Measurements from ENCODE around the gene SSRP1. TPM values are rescaled to one million over a fixed set of nuclear protein-coding genes. Genes with fewer than 3 reads are reported as not detected.
A peak's percentile ranks its signal among the peaks of the same experiment; 100 is the strongest.

The SSRP1 gene
- total and polyA plus RNA-seq, 2 experiments from 2014 or later, result 205 to 216 TPM

DNA sequence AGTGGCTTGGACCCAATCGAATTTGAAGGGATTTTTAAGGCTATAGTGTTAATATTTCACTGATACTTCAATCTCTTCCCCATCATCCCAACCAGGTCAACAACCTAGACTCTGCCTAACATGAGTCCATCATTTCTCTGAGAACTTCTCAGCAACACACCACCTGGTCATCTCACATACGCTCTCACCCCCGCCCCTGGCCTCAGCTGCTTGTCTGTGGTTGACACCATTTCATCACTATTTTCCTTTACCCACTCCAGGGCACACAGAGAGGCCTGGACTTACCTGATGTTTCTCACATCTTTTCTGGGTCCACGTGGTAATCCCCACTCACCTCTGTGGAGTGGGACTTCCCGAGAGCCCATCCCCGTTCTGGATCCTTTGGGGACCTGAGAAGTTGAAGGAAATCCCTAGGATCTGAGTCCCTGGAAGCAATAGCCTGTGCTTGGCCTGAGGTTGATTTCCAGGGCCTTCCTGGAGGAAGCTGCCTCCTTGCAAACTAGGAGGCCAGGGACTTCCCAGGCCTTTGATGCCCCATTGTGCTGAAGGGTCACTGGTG, 5.6 kb upstream of the SSRP1 start (continued):
- TF ChIP-seq, protein P1, sequence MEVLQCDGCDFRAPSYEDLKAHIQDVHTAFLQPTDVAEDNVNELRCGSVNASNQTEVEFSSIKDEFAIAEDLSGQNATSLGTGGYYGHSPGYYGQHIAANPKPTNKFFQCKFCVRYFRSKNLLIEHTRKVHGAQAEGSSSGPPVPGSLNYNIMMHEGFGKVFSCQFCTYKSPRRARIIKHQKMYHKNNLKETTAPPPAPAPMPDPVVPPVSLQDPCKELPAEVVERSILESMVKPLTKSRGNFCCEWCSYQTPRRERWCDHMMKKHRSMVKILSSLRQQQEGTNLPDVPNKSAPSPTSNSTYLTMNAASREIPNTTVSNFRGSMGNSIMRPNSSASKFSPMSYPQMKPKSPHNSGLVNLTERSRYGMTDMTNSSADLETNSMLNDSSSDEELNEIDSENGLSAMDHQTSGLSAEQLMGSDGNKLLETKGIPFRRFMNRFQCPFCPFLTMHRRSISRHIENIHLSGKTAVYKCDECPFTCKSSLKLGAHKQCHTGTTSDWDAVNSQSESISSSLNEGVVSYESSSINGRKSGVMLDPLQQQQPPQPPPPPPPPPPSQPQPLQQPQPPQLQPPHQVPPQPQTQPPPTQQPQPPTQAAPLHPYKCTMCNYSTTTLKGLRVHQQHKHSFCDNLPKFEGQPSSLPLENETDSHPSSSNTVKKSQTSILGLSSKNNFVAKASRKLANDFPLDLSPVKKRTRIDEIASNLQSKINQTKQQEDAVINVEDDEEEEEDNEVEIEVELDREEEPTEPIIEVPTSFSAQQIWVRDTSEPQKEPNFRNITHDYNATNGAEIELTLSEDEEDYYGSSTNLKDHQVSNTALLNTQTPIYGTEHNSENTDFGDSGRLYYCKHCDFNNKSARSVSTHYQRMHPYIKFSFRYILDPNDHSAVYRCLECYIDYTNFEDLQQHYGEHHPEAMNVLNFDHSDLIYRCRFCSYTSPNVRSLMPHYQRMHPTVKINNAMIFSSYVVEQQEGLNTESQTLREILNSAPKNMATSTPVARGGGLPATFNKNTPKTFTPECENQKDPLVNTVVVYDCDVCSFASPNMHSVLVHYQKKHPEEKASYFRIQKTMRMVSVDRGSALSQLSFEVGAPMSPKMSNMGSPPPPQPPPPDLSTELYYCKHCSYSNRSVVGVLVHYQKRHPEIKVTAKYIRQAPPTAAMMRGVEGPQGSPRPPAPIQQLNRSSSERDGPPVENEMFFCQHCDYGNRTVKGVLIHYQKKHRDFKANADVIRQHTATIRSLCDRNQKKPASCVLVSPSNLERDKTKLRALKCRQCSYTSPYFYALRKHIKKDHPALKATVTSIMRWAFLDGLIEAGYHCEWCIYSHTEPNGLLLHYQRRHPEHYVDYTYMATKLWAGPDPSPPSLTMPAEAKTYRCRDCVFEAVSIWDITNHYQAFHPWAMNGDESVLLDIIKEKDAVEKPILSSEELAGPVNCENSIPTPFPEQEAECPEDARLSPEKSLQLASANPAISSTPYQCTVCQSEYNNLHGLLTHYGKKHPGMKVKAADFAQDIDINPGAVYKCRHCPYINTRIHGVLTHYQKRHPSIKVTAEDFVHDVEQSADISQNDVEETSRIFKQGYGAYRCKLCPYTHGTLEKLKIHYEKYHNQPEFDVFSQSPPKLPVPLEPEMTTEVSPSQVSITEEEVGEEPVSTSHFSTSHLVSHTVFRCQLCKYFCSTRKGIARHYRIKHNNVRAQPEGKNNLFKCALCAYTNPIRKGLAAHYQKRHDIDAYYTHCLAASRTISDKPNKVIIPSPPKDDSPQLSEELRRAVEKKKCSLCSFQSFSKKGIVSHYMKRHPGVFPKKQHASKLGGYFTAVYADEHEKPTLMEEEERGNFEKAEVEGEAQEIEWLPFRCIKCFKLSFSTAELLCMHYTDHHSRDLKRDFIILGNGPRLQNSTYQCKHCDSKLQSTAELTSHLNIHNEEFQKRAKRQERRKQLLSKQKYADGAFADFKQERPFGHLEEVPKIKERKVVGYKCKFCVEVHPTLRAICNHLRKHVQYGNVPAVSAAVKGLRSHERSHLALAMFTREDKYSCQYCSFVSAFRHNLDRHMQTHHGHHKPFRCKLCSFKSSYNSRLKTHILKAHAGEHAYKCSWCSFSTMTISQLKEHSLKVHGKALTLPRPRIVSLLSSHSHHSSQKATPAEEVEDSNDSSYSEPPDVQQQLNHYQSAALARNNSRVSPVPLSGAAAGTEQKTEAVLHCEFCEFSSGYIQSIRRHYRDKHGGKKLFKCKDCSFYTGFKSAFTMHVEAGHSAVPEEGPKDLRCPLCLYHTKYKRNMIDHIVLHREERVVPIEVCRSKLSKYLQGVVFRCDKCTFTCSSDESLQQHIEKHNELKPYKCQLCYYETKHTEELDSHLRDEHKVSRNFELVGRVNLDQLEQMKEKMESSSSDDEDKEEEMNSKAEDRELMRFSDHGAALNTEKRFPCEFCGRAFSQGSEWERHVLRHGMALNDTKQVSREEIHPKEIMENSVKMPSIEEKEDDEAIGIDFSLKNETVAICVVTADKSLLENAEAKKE (CRISPR knock-in tag; IDR thresholded peaks at IDR 0.05), result no peak

DNA sequence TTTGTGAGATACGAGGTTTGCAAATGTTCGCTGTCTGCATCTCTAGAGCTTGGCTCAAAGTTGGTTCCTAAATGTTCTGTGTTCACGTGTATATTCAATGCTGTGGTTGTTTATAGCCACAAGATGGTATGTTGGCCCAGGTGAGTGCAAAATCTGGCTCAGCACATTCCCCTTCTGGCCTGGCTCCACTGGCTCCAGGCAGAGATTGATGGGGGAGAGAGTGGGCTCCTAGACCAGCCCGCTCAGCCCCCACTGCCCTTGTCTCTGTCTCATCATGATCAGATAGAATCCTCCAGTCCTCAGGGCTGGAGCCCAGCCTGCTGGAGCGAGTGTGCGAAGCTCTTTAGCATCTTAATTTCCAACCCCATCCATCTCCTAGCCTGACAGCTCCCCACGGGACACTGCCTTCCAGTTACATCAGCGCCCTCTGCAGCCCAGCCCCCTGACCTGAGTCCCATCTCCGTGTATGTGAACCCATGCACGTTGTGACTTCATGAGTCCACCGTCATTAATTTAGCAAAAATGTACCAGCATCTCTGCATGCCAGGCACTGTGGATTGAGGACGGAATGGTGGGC, 4.4 kb upstream of the SSRP1 start:
- Histone ChIP-seq H3K27ac (ENCODE audit: low read depth) (no peak overlapping the region), H3K4me1 (ENCODE audit: insufficient read depth) (peaks cover 47% of the 10 kb centered on the region), H3K27me3 (ENCODE audit: insufficient read depth) (peaks cover 6% of the 10 kb centered on the region; the same call in 1 of the 2 replicates), H3K4me3 (peak overlapping the region; percentile 42; the same call in 1 of the 2 replicates), H3K79me2 (replicated peaks; ENCODE audit: insufficient read depth) (peaks cover 6% of the 10 kb centered on the region), H4K20me1 (replicated peaks; ENCODE audit: insufficient read depth) (no peaks in the 10 kb centered on the region), H3F3A (replicated peaks; ENCODE audit: low read depth) (0 out of 2 replicates have a peak, but pooled peaks cover under 1% of the 10 kb centered on the region), H2AFZ (peak overlapping the region; percentile 92), H3K36me3 (ENCODE audit: insufficient read depth) (no peaks in the 10 kb centered on the region), H3K9me2 (ENCODE audit: insufficient read depth) (no peaks in the 10 kb centered on the region), H3K4me2 (peak overlapping the region; percentile 69)
- no peaks in the 10 kb centered on the region for H3K9me3 Mint-ChIP-seq
- TF ChIP-seq, protein P2, sequence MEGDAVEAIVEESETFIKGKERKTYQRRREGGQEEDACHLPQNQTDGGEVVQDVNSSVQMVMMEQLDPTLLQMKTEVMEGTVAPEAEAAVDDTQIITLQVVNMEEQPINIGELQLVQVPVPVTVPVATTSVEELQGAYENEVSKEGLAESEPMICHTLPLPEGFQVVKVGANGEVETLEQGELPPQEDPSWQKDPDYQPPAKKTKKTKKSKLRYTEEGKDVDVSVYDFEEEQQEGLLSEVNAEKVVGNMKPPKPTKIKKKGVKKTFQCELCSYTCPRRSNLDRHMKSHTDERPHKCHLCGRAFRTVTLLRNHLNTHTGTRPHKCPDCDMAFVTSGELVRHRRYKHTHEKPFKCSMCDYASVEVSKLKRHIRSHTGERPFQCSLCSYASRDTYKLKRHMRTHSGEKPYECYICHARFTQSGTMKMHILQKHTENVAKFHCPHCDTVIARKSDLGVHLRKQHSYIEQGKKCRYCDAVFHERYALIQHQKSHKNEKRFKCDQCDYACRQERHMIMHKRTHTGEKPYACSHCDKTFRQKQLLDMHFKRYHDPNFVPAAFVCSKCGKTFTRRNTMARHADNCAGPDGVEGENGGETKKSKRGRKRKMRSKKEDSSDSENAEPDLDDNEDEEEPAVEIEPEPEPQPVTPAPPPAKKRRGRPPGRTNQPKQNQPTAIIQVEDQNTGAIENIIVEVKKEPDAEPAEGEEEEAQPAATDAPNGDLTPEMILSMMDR (conservative IDR thresholded peaks at IDR 0.05; ENCODE audit: low read depth in 2 of 2), result peak; percentile 58 to 73
- TF ChIP-seq POLR2AphosphoS5 (IDR thresholded peaks at IDR 0.05; ENCODE audit: low read depth), result no peak
- H3K27ac Mint-ChIP-seq, result no peak overlapping the region
- H3K36me3 Mint-ChIP-seq (ENCODE audit: low read depth), result no peaks in the 10 kb centered on the region; the same call in 2 of the 3 replicates
- peaks cover 55% of the 10 kb centered on the region for H3K4me1 Mint-ChIP-seq
- DNase-seq (ENCODE audit: low spot score), result peak; percentile 64
- ATAC-seq, result peak; percentile 49
- peaks cover 12% of the 10 kb centered on the region for H3K27me3 Mint-ChIP-seq (ENCODE audit: insufficient read depth, low read depth, poor library complexity)
- H3K4me3 Mint-ChIP-seq, result no peak overlapping the region
